Adrenal gland (tissue), 5 donors: ENCODE measurements around the gene SIGLEC1.

Experiments
- POLR2A ChIP-seq, 2 donors: fragments of 450-650 bp; IDR thresholded peaks; one replicate each; pipeline ENCODE4 v1.6.1; 2017; ENCODE audit warnings: antibody characterized with exemption in 2 of 2, mild to moderate bottlenecking in 2 of 2, moderate library complexity in 1 of 2
- TF ChIP-seq, protein P1 (sequence below), 6 experiments: fragments of 450-650 bp in 4 of 6; fragments of 200-600 bp in 2 of 6; sonication (generic) in 1 of 6; IDR thresholded peaks; 1 replicate in 5 of 6; 2 replicates in 1 of 6; pipeline versions ENCODE4 v1.5.1 to v1.8.0; 2016 to 2021; ENCODE audit warnings: antibody characterized with exemption in 6 of 6, mild to moderate bottlenecking in 2 of 6, moderate library complexity in 1 of 6
- donor health status: DM: no; HTN: no; CAD: no.

DNA sequence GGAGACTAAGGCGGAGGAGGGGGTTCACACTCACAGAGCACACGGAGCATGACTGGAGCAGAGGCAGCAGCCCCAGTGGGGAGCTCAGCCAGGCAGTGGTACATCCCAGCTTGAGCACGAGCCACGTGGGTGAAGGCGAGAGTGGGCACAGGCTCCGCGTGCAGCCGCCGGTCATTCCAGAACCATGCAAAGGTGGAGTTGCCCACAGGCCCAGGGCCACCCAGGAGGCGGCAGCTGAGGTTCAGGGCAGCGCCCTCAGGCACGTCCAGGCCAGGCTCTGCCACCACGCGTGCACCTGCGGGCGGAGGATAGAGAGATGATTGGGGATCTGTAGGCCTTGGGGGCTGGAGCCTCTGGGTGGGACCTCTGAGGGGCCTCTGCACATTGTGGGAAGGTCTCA, 21.1 kb downstream of the SIGLEC1 start:
- TF ChIP-seq, protein P1, sequence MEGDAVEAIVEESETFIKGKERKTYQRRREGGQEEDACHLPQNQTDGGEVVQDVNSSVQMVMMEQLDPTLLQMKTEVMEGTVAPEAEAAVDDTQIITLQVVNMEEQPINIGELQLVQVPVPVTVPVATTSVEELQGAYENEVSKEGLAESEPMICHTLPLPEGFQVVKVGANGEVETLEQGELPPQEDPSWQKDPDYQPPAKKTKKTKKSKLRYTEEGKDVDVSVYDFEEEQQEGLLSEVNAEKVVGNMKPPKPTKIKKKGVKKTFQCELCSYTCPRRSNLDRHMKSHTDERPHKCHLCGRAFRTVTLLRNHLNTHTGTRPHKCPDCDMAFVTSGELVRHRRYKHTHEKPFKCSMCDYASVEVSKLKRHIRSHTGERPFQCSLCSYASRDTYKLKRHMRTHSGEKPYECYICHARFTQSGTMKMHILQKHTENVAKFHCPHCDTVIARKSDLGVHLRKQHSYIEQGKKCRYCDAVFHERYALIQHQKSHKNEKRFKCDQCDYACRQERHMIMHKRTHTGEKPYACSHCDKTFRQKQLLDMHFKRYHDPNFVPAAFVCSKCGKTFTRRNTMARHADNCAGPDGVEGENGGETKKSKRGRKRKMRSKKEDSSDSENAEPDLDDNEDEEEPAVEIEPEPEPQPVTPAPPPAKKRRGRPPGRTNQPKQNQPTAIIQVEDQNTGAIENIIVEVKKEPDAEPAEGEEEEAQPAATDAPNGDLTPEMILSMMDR (IDR thresholded peaks at IDR 0.05): no peak
- TF ChIP-seq POLR2A (IDR thresholded peaks at IDR 0.05): no peak
